MM.1S (cell line): ENCODE measurements around the gene AGXT.

ENCODE experiments used
- DNase-seq: peaks from one replicate; pipeline ENCODE4 v3.0.0-alpha.2; 2015
- H2AFZ ChIP-seq: fragments of 300-600 bp; sonication (generic); 2 replicates; pipeline ENCODE4 v1.6.0; 2016; ENCODE audit warnings: antibody characterized with exemption, low read length
- H3F3A ChIP-seq: fragments of 300-600 bp; sonication (generic); 2 replicates; pipeline ENCODE4 v1.6.1; 2016; ENCODE audit warnings: mild to moderate bottlenecking, antibody characterized with exemption, low read length, moderate library complexity, mixed read lengths; ENCODE audit not compliant: insufficient read depth
- H3K27ac ChIP-seq: fragments of 300-600 bp; sonication (generic); 2 replicates; pipeline ENCODE4 v1.5.1; 2016; ENCODE audit warnings: mild to moderate bottlenecking, low read length
- H3K27me3 ChIP-seq: fragments of 300-600 bp; sonication (generic); replicated peaks from 2 replicates; pipeline ENCODE4 v1.6.0; 2016; ENCODE audit warnings: low read length; ENCODE audit not compliant: insufficient read depth
- H3K36me3 ChIP-seq: fragments of 300-600 bp; sonication (generic); replicated peaks from 2 replicates; pipeline ENCODE4 v1.6.1; 2016; ENCODE audit warnings: mild to moderate bottlenecking, low read length, mixed read lengths; ENCODE audit not compliant: insufficient read depth
- H3K4me1 ChIP-seq: fragments of 300-600 bp; sonication (generic); 2 replicates; pipeline ENCODE4 v1.6.1; 2016; ENCODE audit warnings: low read length, mixed read lengths
- H3K4me2 ChIP-seq: fragments of 300-600 bp; sonication (generic); 2 replicates; pipeline ENCODE4 v1.6.0; 2016; ENCODE audit warnings: low read depth, low read length
- H3K4me3 ChIP-seq: fragments of 300-600 bp; sonication (generic); 2 replicates; pipeline ENCODE4 v1.5.1; 2016; ENCODE audit warnings: low read length, mixed read lengths
- H3K79me2 ChIP-seq: fragments of 300-600 bp; sonication (generic); 2 replicates; pipeline ENCODE4 v1.6.1; 2016; ENCODE audit warnings: mixed run types, low read length, mixed read lengths
- H3K9ac ChIP-seq: fragments of 300-600 bp; sonication (generic); 2 replicates; pipeline ENCODE4 v1.6.1; 2016; ENCODE audit warnings: low read length, mixed read lengths
- H3K9me2 ChIP-seq: fragments of 300-600 bp; sonication (generic); replicated peaks from 2 replicates; pipeline ENCODE4 v1.6.1; 2016; ENCODE audit warnings: mild to moderate bottlenecking, low read length, mixed read lengths; ENCODE audit not compliant: insufficient read depth
- H3K9me3 ChIP-seq: fragments of 300-600 bp; sonication (generic); replicated peaks from 2 replicates; pipeline ENCODE4 v1.6.1; 2016; ENCODE audit warnings: mild to moderate bottlenecking, low read length, mixed read lengths; ENCODE audit not compliant: insufficient read depth
- H4K20me1 ChIP-seq: fragments of 300-600 bp; sonication (generic); 2 replicates; pipeline ENCODE4 v1.6.1; 2016; ENCODE audit warnings: mild to moderate bottlenecking, low read length, moderate library complexity, mixed read lengths; ENCODE audit not compliant: insufficient read depth
- CTCF ChIP-seq: fragments of 300-600 bp; sonication (generic); IDR thresholded peaks from 2 replicates; pipeline ENCODE4 v1.5.1; 2016; ENCODE audit warnings: antibody characterized with exemption, low read length, mixed read lengths
- EZH2 ChIP-seq: fragments of 300-600 bp; sonication (generic); optimal IDR thresholded peaks from 2 replicates; pipeline ENCODE3; 2017; ENCODE audit warnings: low read depth, mild to moderate bottlenecking, antibody characterized with exemption, low read length, mixed read lengths
- EZH2phosphoT487 ChIP-seq: fragments of 300-600 bp; sonication (generic); IDR thresholded peaks from 2 replicates; pipeline ENCODE4 v1.6.1; 2018; ENCODE audit warnings: antibody characterized with exemption, low read length

AGXT gene

DNA sequence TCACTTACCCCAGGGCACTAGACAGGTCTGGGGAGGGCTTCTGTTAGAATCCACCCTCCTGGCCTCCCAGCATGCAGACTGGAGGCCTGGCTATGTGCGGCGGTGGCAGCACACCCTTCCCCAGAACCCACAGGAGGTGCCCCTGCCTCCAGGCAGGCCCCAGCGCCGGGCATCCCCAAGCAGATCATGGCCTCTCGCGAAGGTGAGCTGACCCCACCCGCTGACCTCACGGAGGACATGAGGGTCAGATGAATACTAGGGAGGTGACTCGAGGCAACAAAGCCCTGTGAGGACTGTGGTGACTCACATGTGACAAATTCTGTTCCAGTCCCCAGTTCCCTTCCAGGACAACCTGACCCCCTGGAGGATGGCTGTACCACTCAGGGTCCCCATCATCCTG, 25.4 kb downstream of the AGXT start:
- no peaks in the 10 kb centered on the region for H4K20me1 ChIP-seq
- no peaks in the 10 kb centered on the region for H3K4me1 ChIP-seq
- H3K4me3 ChIP-seq, result no peak overlapping the region
- no peaks in the 10 kb centered on the region for H3K9me2 ChIP-seq
- H3K27ac ChIP-seq, result no peak overlapping the region
- no peaks in the 10 kb centered on the region for H3K9me3 ChIP-seq
- peaks cover 19% of the 10 kb centered on the region for H3K27me3 ChIP-seq
- no peak overlapping the region for H3K9ac ChIP-seq
- H3K36me3 ChIP-seq, result no peaks in the 10 kb centered on the region
- H3K4me2 ChIP-seq, result no peak overlapping the region
- H2AFZ ChIP-seq, result no peak overlapping the region
- no peaks in the 10 kb centered on the region for H3F3A ChIP-seq
- TF ChIP-seq EZH2 (no peak), EZH2phosphoT487 (no peak), CTCF (no peak)
- DNase-seq, result no peak
- no peaks in the 10 kb centered on the region for H3K79me2 ChIP-seq

DNA sequence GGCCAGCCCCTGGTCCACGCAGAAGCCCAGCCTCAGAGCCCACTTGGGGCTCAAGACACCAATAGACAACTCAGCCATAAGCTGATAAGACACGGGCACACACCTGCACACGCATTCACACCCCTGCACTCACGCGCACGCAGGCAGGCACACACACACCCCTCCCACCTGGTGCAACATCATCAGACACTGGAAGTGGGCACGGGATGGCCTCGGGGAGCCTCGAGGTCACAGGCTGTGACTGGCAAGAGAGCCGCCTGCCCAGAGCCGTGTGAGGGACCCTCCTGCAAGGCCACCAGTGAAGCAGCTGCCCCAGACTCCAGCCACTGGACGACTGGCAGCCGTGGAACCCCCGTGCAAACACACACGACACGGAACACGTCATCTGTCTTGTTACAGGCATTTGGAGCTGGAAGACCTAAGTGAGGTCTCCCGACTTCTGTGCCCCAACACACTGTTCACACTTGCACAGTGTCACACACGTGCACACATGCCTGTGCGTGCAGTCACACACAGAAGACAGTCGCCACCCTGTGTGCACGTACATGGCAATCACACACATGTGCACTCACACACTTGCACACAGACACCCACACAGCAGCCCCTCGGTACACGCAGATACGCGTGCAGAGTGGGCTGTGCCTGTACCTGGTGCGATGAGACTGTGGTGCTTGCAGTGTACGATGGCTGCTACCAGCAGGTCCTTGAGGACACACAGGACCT, 26.4 kb downstream of the AGXT start:
- Histone ChIP-seq H3K36me3 (no peaks in the 10 kb centered on the region), H3K9me2 (no peaks in the 10 kb centered on the region), H2AFZ (no peak overlapping the region), H3K4me2 (no peak overlapping the region), H3K27me3 (peaks cover 28% of the 10 kb centered on the region), H3F3A (no peaks in the 10 kb centered on the region), H3K4me1 (no peaks in the 10 kb centered on the region), H3K27ac (no peak overlapping the region), H3K9ac (no peak overlapping the region), H3K4me3 (no peak overlapping the region), H4K20me1 (no peaks in the 10 kb centered on the region), H3K79me2 (no peaks in the 10 kb centered on the region), H3K9me3 (no peaks in the 10 kb centered on the region)
- no peak for DNase-seq
- TF ChIP-seq CTCF, result no peak
- no peak for TF ChIP-seq EZH2
- no peak for TF ChIP-seq EZH2phosphoT487

DNA sequence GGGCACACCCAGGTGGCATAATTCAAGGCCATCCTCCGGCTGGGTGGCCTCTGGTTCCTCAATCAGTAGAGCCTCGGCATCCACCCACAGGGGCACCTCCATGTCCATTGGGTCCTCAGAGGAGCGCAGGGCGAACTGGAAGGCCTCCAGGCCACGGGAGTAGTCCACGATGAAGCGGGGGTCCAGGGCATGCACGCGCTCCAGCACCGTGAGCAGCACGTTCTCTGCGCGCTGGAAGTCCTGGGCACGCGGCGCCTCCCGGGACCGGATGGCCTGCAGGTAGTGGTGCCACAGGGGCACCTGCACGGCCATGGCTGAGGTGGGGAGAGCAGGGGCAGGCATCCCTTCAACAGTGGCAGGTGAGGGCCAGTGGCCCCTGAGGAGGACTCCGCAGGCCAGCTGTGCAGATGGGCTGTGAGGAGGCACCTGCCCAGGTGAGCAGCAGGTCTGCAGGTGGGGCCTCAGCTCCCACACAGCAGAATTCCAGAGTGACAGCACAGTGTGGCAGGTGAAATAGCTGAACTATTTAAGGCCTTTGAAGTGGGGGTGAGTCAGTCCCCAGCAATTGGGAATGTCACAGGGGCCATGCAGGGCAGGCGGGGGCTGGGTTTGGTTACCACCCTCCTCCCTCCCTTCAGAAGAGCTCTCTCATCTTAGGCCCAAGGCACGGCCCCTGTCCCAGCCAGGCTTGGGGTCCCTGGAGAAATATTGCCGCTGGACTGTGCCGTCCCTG, 27.2 kb downstream of the AGXT start, which contains the start of gene MAB21L4:
TSS of gene MAB21L4 (minus strand) at position 501 of the 733 bp plus-strand sequence. CDS start at position 342, 159 bp downstream.
- H3K36me3 ChIP-seq, result no peaks in the 10 kb centered on the region
- DNase-seq, result no peak
- no peak within 1 kb of the TSS for H2AFZ ChIP-seq
- H4K20me1 ChIP-seq, result no peaks in the 10 kb centered on the region
- no peaks in the 10 kb centered on the region for H3F3A ChIP-seq
- H3K9ac ChIP-seq, result no peak within 1 kb of the TSS
- H3K27ac ChIP-seq, result no peak within 1 kb of the TSS
- H3K9me2 ChIP-seq, result no peaks in the 10 kb centered on the region
- H3K79me2 ChIP-seq, result no peaks in the 10 kb centered on the region
- H3K4me1 ChIP-seq, result no peaks in the 10 kb centered on the region
- peaks cover 34% of the 10 kb centered on the region for H3K27me3 ChIP-seq
- H3K4me3 ChIP-seq, result no peak within 1 kb of the TSS
- TF ChIP-seq EZH2phosphoT487 (no peak), EZH2 (no peak), CTCF (no peak)
- H3K4me2 ChIP-seq, result no peak within 1 kb of the TSS
- no peaks in the 10 kb centered on the region for H3K9me3 ChIP-seq
